ENCODE results near the gene CCT4. TPM values are rescaled to one million over a fixed set of nuclear protein-coding genes. Genes with fewer than 3 reads are reported as not detected.

Gene CCT4
- total and polyA plus RNA-seq, 2 experiments from 2014 or later: 333 to 343 TPM

GRCh38 chr2:61832183-61832841 is 56.1 kb downstream of the CCT4 start:
- Histone ChIP-seq H3K79me2 (replicated peaks; ENCODE audit: insufficient read depth) (no peaks in the 10 kb centered on the region), H3K9me2 (ENCODE audit: insufficient read depth) (no peaks in the 10 kb centered on the region), H3K4me3 (no peak overlapping the region), H3K36me3 (ENCODE audit: insufficient read depth) (no peaks in the 10 kb centered on the region), H3K4me1 (ENCODE audit: insufficient read depth) (no peaks in the 10 kb centered on the region), H3K4me2 (no peak overlapping the region), H4K20me1 (replicated peaks; ENCODE audit: insufficient read depth) (no peaks in the 10 kb centered on the region), H3F3A (replicated peaks; ENCODE audit: low read depth) (no peaks in the 10 kb centered on the region), H2AFZ (no peak overlapping the region), H3K27ac (ENCODE audit: low read depth) (no peak overlapping the region), H3K27me3 (ENCODE audit: insufficient read depth) (no peaks in the 10 kb centered on the region)
- no peak for TF ChIP-seq CTCF (conservative IDR thresholded peaks at IDR 0.05; ENCODE audit: low read depth in 2 of 2)
- no peak for TF ChIP-seq STAT1 (IDR thresholded peaks at IDR 0.05; ENCODE audit: unreplicated experiment)
- TF ChIP-seq EZH2phosphoT487 (IDR thresholded peaks at IDR 0.05; ENCODE audit: unreplicated experiment): no peak
- TF ChIP-seq ZNF331 (CRISPR knock-in tag; IDR thresholded peaks at IDR 0.05; ENCODE audit: low read depth): no peak
- no peak for TF ChIP-seq ZNF114 (CRISPR knock-in tag; IDR thresholded peaks at IDR 0.05)
- no peak for TF ChIP-seq ZNF462 (CRISPR knock-in tag; IDR thresholded peaks at IDR 0.05)
- no peak for TF ChIP-seq CREB1 (CRISPR knock-in tag; IDR thresholded peaks at IDR 0.05; ENCODE audit: low read depth)
- TF ChIP-seq ETS1 (IDR thresholded peaks at IDR 0.05): no peak
- no peak for TF ChIP-seq JUNB (IDR thresholded peaks at IDR 0.05; ENCODE audit: unreplicated experiment)
- no peak for TF ChIP-seq POLR2AphosphoS5 (IDR thresholded peaks at IDR 0.05; ENCODE audit: low read depth)
- TF ChIP-seq NANOG (IDR thresholded peaks at IDR 0.05; ENCODE audit: borderline replicate concordance): no peak
- no peak for TF ChIP-seq EZH2 (IDR thresholded peaks at IDR 0.05; ENCODE audit: low read depth, unreplicated experiment)
- TF ChIP-seq, protein P1, sequence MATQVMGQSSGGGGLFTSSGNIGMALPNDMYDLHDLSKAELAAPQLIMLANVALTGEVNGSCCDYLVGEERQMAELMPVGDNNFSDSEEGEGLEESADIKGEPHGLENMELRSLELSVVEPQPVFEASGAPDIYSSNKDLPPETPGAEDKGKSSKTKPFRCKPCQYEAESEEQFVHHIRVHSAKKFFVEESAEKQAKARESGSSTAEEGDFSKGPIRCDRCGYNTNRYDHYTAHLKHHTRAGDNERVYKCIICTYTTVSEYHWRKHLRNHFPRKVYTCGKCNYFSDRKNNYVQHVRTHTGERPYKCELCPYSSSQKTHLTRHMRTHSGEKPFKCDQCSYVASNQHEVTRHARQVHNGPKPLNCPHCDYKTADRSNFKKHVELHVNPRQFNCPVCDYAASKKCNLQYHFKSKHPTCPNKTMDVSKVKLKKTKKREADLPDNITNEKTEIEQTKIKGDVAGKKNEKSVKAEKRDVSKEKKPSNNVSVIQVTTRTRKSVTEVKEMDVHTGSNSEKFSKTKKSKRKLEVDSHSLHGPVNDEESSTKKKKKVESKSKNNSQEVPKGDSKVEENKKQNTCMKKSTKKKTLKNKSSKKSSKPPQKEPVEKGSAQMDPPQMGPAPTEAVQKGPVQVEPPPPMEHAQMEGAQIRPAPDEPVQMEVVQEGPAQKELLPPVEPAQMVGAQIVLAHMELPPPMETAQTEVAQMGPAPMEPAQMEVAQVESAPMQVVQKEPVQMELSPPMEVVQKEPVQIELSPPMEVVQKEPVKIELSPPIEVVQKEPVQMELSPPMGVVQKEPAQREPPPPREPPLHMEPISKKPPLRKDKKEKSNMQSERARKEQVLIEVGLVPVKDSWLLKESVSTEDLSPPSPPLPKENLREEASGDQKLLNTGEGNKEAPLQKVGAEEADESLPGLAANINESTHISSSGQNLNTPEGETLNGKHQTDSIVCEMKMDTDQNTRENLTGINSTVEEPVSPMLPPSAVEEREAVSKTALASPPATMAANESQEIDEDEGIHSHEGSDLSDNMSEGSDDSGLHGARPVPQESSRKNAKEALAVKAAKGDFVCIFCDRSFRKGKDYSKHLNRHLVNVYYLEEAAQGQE (IDR thresholded peaks at IDR 0.05; ENCODE audit: unreplicated experiment): no peak
- Mint-ChIP-seq H3K27ac (no peak overlapping the region), H3K9me3 (no peaks in the 10 kb centered on the region), H3K4me3 (no peak overlapping the region), H3K27me3 (ENCODE audit: insufficient read depth, low read depth, poor library complexity) (peaks cover 2% of the 10 kb centered on the region), H3K4me1 (no peaks in the 10 kb centered on the region; the same call in 2 of the 3 replicates), H3K36me3 (ENCODE audit: low read depth) (peaks cover 26% of the 10 kb centered on the region; the same call in 2 of the 3 replicates)
- ATAC-seq (peak; percentile 56; the same call in 2 of the 3 replicates), DNase-seq (ENCODE audit: low spot score) (no peak)

Data from GM23338 (cell line).